Body of pancreas (tissue), 4 donors: ENCODE data around the gene PKP3.

Source experiments
- POLR2A ChIP-seq, 3 donors: fragments of 450-650 bp; IDR thresholded peaks; one replicate each; pipeline ENCODE4 v1.6.1; 2016; ENCODE audit warnings: antibody characterized with exemption in 3 of 3, mild to moderate bottlenecking in 2 of 3
- TF ChIP-seq, protein P1 (sequence below), 7 experiments: fragments of 450-650 bp in 4 of 7; fragments of 200-600 bp in 3 of 7; sonication (generic) in 3 of 7; IDR thresholded peaks; one replicate each; pipeline ENCODE4 v1.5.1; 2016 to 2019; ENCODE audit warnings: antibody characterized with exemption in 7 of 7

DNA sequence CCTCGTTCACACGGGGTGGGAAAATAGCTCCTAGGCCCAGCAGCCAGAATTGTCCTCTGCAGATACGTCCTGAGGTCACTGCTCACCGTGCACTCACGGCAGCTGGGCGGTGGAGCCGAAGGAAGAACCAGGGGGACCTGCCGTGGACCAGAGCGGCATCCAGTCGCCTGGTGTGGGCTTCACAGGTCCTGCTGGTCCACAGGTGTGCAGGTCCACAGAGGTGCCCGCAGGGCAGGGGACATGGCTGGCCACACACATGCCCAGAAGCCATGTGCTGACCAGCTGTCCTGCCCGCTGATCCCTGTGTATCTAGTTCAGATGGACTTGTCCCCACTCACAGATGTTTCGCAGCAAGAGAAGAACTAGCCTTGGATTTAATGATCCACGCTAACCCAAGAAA is 10.6 kb upstream of the PKP3 start:
- TF ChIP-seq, protein P1, sequence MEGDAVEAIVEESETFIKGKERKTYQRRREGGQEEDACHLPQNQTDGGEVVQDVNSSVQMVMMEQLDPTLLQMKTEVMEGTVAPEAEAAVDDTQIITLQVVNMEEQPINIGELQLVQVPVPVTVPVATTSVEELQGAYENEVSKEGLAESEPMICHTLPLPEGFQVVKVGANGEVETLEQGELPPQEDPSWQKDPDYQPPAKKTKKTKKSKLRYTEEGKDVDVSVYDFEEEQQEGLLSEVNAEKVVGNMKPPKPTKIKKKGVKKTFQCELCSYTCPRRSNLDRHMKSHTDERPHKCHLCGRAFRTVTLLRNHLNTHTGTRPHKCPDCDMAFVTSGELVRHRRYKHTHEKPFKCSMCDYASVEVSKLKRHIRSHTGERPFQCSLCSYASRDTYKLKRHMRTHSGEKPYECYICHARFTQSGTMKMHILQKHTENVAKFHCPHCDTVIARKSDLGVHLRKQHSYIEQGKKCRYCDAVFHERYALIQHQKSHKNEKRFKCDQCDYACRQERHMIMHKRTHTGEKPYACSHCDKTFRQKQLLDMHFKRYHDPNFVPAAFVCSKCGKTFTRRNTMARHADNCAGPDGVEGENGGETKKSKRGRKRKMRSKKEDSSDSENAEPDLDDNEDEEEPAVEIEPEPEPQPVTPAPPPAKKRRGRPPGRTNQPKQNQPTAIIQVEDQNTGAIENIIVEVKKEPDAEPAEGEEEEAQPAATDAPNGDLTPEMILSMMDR (IDR thresholded peaks at IDR 0.05), result no peak
- no peak for TF ChIP-seq POLR2A (IDR thresholded peaks at IDR 0.05)
